Stimulated activated CD8-positive, alpha-beta memory T cell treated with anti-CD3 and anti-CD28 coated beads, Interleukin-2, amount 100 ng/mL, for 1 hour (primary cell): ENCODE data around the gene NDUFB6.
"Not testable (repeated sequence)": the region's sequence is repeated elsewhere in the genome, so short reads cannot be mapped to it uniquely, and the experiment has no call there.

Source experiments
- DNase-seq, 2 donors: peaks; one replicate each; pipeline ENCODE4 v3.0.0-alpha.2; 2020; ENCODE audit warnings: low read depth in 2 of 2

The NDUFB6 gene

GRCh38 chr9:32524558-32524891 is 48.4 kb downstream of the NDUFB6 start:
- not testable (repeated sequence) for DNase-seq

DNA sequence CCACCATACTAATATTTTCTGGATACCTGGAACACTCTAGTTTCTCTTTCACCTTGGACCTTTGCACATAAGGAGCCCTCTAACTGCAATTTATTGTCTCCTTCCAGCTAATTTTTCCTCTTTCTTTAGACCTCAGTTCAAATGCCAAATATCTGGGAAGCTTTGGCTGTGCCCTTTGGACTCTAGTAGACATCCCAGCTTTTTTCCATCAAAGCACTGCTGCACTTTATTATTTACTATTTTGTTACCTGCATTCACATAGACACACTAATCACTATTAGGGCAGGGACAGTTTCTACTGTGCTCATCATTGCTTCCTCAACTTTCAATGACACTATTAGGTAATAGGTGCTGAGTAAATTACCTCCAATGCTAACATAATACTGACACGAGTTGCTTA is 49.0 kb downstream of the NDUFB6 start:
- DNase-seq, result no peak

- DNase-seq, result no peak
Observed at GRCh38 chr9:32518276-32518675, 54.7 kb downstream of the NDUFB6 start.

- no peak for DNase-seq
Observed at GRCh38 chr9:32516241-32516640, 56.7 kb downstream of the NDUFB6 start.

GRCh38 chr9:32508728-32509127 is 64.2 kb downstream of the NDUFB6 start:
- DNase-seq, result no peak

GRCh38 chr9:32503008-32503407 is 70.0 kb downstream of the NDUFB6 start:
- no peak for DNase-seq
